HCT116 (cell line): ENCODE measurements around the gene CACNA1S. TPM values are rescaled to one million over a fixed set of nuclear protein-coding genes. Genes with fewer than 3 reads are reported as not detected.

Experiments
- ATAC-seq: fragments of 200-7000 bp; cut with Tn5 transposase; 2 replicates; pipeline ENCODE4 v1.9.1; 2020; ENCODE audit warnings: mild to moderate bottlenecking, moderate library complexity
- BruUV-seq: library from RNA; stranded (reverse); fragments of 400-500 nt; replicated peaks from 2 replicates; lab custom pipeline; 2021; lab: Mats Ljungman, UMichigan
- CTCF ChIA-PET: fragments of 300-600 bp; sonication (Branson Sonifier 250); formaldehyde crosslinking; loops from one replicate; lab custom pipeline; 2021; ENCODE audit warnings: antibody characterized with exemption; lab: Charles Lee
- POLR2A ChIA-PET: fragments of 300-600, 350-600 bp; sonication (Branson Sonifier 250); formaldehyde crosslinking; loops from one replicate; lab custom pipeline; 2021; ENCODE audit warnings: antibody characterized with exemption; lab: Charles Lee
- RAD21 ChIA-PET, 2 experiments: fragments of 300-600 bp; sonication (Branson Sonifier 250); formaldehyde crosslinking; loops; one replicate each; lab custom pipeline; 2023; ENCODE audit warnings: low total read pairs in 2 of 2; ENCODE audit not compliant: uncharacterized antibody in 2 of 2, unreplicated experiment in 2 of 2, low non-redundant PET in 1 of 2; lab: Charles Lee
- DNase-seq: peaks from one replicate; pipeline ENCODE4 v3.0.0-alpha.2; 2010; ENCODE audit warnings: low read depth, low spot score
- H2AFZ ChIP-seq: fragments of 200-600 bp; shearing (Covaris generic), sonication (generic); 2 replicates; pipeline ENCODE4 v1.6.1; 2017; ENCODE audit warnings: low read depth, mixed run types, mixed read lengths, antibody characterized with exemption, low read length; ENCODE audit not compliant: poor library complexity, severe bottlenecking
- H3K27ac ChIP-seq: 2 replicates; pipeline ENCODE4 v1.5.1; 2012; ENCODE audit warnings: low read depth, low read length
- H3K27me3 ChIP-seq: fragments of 200-600 bp; sonication (generic); 2 replicates; pipeline ENCODE4 v1.6.1; 2016; ENCODE audit warnings: mixed run types, low read length, mixed read lengths; ENCODE audit not compliant: insufficient read depth
- H3K36me3 ChIP-seq, 2 experiments: fragments of 200-500 bp in 1 of 2; fragments of 200-600 bp in 1 of 2; sonication (Bioruptor generic) in 1 of 2; sonication (generic) in 1 of 2; 2 replicates each; pipeline versions ENCODE4 v1.5.1 to v1.6.1; 2014 to 2016; ENCODE audit warnings: low read length in 2 of 2, inconsistent platforms in 1 of 2, mixed read lengths in 1 of 2, mixed run types in 1 of 2; ENCODE audit not compliant: insufficient read depth in 2 of 2, control insufficient read depth in 1 of 2
- H3K4me1 ChIP-seq, 2 experiments: fragments of 200-600 bp in 1 of 2; sonication (generic) in 1 of 2; 2 replicates each; pipeline versions ENCODE4 v1.5.1 to v1.6.1; 2012 to 2017; ENCODE audit warnings: low read length in 2 of 2, inconsistent platforms in 1 of 2, mild to moderate bottlenecking in 1 of 2, mixed read lengths in 1 of 2, mixed run types in 1 of 2, moderate library complexity in 1 of 2; ENCODE audit not compliant: insufficient read depth in 2 of 2, control insufficient read depth in 1 of 2
- H3K4me2 ChIP-seq: fragments of 200-600 bp; sonication (generic); 2 replicates; pipeline ENCODE4 v1.6.1; 2017; ENCODE audit warnings: mixed run types, low read length, mixed read lengths
- H3K4me3 ChIP-seq, 2 experiments: fragments of 200-600 bp in 1 of 2; sonication (generic) in 1 of 2; replicated peaks in 1 of 2; 2 replicates each; pipeline ENCODE4 v1.5.1; 2011 to 2016; ENCODE audit warnings: low read length in 2 of 2, control low read depth in 1 of 2, low read depth in 1 of 2, mild to moderate bottlenecking in 1 of 2, mixed read lengths in 1 of 2, mixed run types in 1 of 2
- H3K79me2 ChIP-seq: fragments of 200-600 bp; sonication (generic); 2 replicates; pipeline ENCODE4 v1.6.1; 2017; ENCODE audit warnings: mild to moderate bottlenecking, mixed run types, low read length, moderate library complexity, mixed read lengths; ENCODE audit not compliant: insufficient read depth
- H3K9ac ChIP-seq: fragments of 200-600 bp; sonication (generic); 2 replicates; pipeline ENCODE4 v1.6.1; 2016; ENCODE audit warnings: low read length, mixed read lengths
- H3K9me2 ChIP-seq: fragments of 200-600 bp; sonication (generic), shearing (Covaris generic); 2 replicates; pipeline ENCODE4 v1.6.1; 2017; ENCODE audit warnings: mixed run types, mild to moderate bottlenecking, moderate library complexity; ENCODE audit not compliant: insufficient read depth
- H3K9me3 ChIP-seq, 2 experiments: fragments of 200-500 bp in 1 of 2; fragments of 200-600 bp in 1 of 2; sonication (Bioruptor generic) in 1 of 2; sonication (generic) in 1 of 2; 2 replicates each; pipeline ENCODE4 v1.6.1; 2014 to 2017; ENCODE audit warnings: low read length in 2 of 2, mixed read lengths in 2 of 2, inconsistent platforms in 1 of 2, low read depth in 1 of 2, mild to moderate bottlenecking in 1 of 2, mixed run types in 1 of 2, moderate library complexity in 1 of 2; ENCODE audit not compliant: control insufficient read depth in 1 of 2, insufficient read depth in 1 of 2
- H4K20me1 ChIP-seq: fragments of 200-600 bp; sonication (generic), shearing (Covaris generic); 2 replicates; pipeline ENCODE4 v1.6.1; 2017; ENCODE audit warnings: mixed run types, mild to moderate bottlenecking, moderate library complexity; ENCODE audit not compliant: insufficient read depth
- CBX3 ChIP-seq: IDR thresholded peaks from 2 replicates; pipeline ENCODE4 v1.6.1; 2012; ENCODE audit warnings: low read depth
- CEBPB ChIP-seq: IDR thresholded peaks from 2 replicates; pipeline ENCODE4 v1.6.1; 2012; ENCODE audit warnings: low read depth
- JUND ChIP-seq: IDR thresholded peaks from 2 replicates; pipeline ENCODE4 v1.6.1; 2012
- POLR2A ChIP-seq: IDR thresholded peaks from 2 replicates; pipeline ENCODE4 v1.7.0; 2011; ENCODE audit warnings: borderline replicate concordance; ENCODE audit not compliant: insufficient read depth, insufficient read length; ENCODE audit errors: extremely low read depth
- SP1 ChIP-seq: IDR thresholded peaks from 2 replicates; pipeline ENCODE4 v1.6.1; 2012; ENCODE audit warnings: low read depth
- YY1 ChIP-seq: IDR thresholded peaks from 2 replicates; pipeline ENCODE4 v1.6.1; 2011; ENCODE audit warnings: low read length, low read depth, moderate library complexity, mild to moderate bottlenecking; ENCODE audit not compliant: insufficient replicate concordance; ENCODE audit errors: extremely low read depth
- ZFX ChIP-seq: fragments of 450-650 bp; IDR thresholded peaks from 2 replicates; pipeline ENCODE4 v1.6.1; 2017
- intact Hi-C: fragments of 100-400 bp; cut with micrococcal nuclease; formaldehyde crosslinking; loops from 2 replicates; pipeline ENCODE4 v1.10.0; 2022
- total RNA-seq: library from RNA; stranded (reverse); gene quantifications from one replicate; pipeline ENCODE4 v1.2.1, GENCODE V29; 2021; ENCODE audit not compliant: unreplicated experiment
- TF ChIP-seq, protein P1 (sequence below): IDR thresholded peaks from 2 replicates; pipeline ENCODE4 v1.6.1; 2012

CACNA1S gene
- total RNA-seq, 1 experiment from 2014 or later = not detected

DNA sequence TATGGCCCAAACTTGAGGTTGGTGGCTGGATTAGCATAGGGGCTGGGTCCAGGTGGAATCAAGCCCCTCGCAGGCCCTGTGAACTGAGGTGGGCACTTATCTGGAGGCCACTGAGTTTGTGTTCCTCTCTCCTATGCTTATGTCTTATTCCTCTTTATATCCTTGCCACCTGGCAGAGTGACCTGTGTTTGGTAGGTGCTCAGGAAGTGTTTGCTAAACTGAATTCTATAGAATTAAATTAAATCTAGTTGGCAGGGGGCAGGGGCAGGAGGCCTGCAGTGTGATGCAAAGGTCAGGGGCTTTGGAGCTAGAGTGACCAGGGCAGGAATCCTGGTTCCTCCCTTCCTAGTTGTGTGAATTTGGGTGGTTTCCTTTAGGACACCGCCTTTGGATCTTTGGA is 43.1 kb upstream of the CACNA1S start (continued):
- TF ChIP-seq POLR2A = no peak
- no peak for TF ChIP-seq ZFX

DNA sequence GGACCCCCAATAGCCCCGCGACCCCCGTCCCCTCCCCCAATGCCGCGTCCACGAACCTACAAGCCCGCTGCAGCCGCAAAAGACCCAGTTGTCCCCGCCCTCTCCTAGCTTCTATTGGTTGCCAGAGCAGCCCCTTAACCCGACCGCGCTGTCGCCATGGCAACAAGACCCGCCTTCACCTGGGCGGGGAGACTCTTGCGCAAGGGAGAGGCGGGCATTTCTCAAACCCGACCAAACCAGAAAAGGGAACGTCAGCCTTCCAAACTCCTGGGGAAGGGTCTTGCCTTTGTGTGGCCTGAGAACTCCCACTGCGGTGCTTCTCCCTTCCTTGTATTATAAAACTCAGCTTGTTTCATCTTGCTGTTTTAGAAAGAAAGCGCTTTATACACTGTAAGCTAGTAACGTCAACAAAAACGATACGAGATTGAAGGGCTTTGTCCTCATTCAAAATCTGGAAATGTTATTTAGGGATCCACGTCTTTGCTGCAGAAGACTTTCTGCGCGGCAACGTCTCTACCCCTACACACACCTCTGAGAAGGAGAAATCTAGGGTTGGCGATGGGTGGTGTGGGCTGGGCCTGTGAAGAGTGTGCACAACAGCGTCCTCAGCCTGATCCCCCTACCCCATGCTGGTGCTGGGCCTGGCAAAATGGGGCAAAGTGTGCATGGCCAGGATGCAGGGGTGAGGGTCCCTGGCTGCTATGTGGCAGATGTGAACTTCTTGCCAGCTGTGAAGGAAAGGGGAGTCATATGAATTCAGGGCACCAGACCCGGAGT is 42.4 kb upstream of the CACNA1S start, which contains the start of gene TMEM9:
TMEM9 (minus strand) TSS at position 86 of the 777 bp plus-strand sequence. CDS start 551 bp downstream, outside the sequence.
- peak within 1 kb of the TSS; percentile 97 for H3K4me2 ChIP-seq
- CTCF ChIA-PET = interaction anchor here (0.9 to 1.7 kb wide), 5 partner anchors 15 to 183 kb away, joined by 3 to 8 read pairs (median 5); partner anchors contain the start of gene ASCL5
- BruUV-seq = no TSS peak

More for the DNA sequence above, 42.4 kb upstream of the CACNA1S start, which contains the start of gene TMEM9:
- peak; percentile 93 for ATAC-seq
- POLR2A ChIA-PET = interaction anchor here (0.6 to 1.6 kb wide), 3 partner anchors 9 to 36 kb away, joined by 3 to 6 read pairs (median 4); no protein-coding TSS in a partner anchor
- Histone ChIP-seq H4K20me1 (no peaks in the 10 kb centered on the region), H3K9me3 (no peaks in the 10 kb centered on the region), H3K9ac (peak within 1 kb of the TSS; percentile 74), H3K36me3 (peaks cover 13 to 15% of the 10 kb centered on the region in 2 experiments), H3K27me3 (no peaks in the 10 kb centered on the region), H3K4me3 (peak within 1 kb of the TSS; percentile 85 to 92), H3K79me2 (peaks cover 17% of the 10 kb centered on the region; the same call in 1 of the 2 replicates), H3K9me2 (no peaks in the 10 kb centered on the region), H3K27ac (peak within 1 kb of the TSS; percentile 32; the same call in 1 of the 2 replicates), H2AFZ (peak within 1 kb of the TSS; percentile 83), H3K4me1 (peaks cover 3 to 15% of the 10 kb centered on the region in 2 experiments; a peak in 3 of 4 replicates)
- peak; percentile 87 for DNase-seq
- intact Hi-C loops = no loop called here
- TF ChIP-seq, protein P1, sequence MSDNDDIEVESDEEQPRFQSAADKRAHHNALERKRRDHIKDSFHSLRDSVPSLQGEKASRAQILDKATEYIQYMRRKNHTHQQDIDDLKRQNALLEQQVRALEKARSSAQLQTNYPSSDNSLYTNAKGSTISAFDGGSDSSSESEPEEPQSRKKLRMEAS = no peak
- no peak for TF ChIP-seq CBX3
- no peak for TF ChIP-seq JUND
- TF ChIP-seq YY1 = peak; percentile 28
- TF ChIP-seq POLR2A = no peak
- peak; percentile 99 for TF ChIP-seq CEBPB
- peak; percentile 89 for TF ChIP-seq SP1
- RAD21 ChIA-PET = interaction anchor here in 1 of 2 experiments (0.6 to 0.8 kb wide), 2 partner anchors 28 to 89 kb away, joined by 3 to 4 read pairs; no protein-coding TSS in a partner anchor
